Measurements from ENCODE around the gene PRMT7. TPM values are rescaled to one million over a fixed set of nuclear protein-coding genes. Genes with fewer than 3 reads are reported as not detected.

The PRMT7 gene
- total RNA-seq, 1 experiment from 2014 or later: 33.1 TPM

- DNase-seq (ENCODE audit: low read depth, low spot score) (no peak), ATAC-seq (no peak)
- no peak overlapping the region for H3K4me3 ChIP-seq (ENCODE audit: low read depth in 2 of 2, low read length in 2 of 2)
- no peaks in the 10 kb centered on the region for H3K27me3 ChIP-seq (ENCODE audit: control insufficient read depth, insufficient read depth, low read length)
- POLR2A ChIA-PET: no interaction called here
- CTCF ChIA-PET: no interaction called here
- peaks cover 8% of the 10 kb centered on the region for H3K4me1 ChIP-seq (ENCODE audit: control insufficient read depth, insufficient read depth, low read length)
- no peaks in the 10 kb centered on the region for H3K9me3 ChIP-seq (ENCODE audit: control insufficient read depth, insufficient read depth, low read depth, low read length)
- no peaks in the 10 kb centered on the region for H3K36me3 ChIP-seq (ENCODE audit: control insufficient read depth, insufficient read depth, low read length)
- no peak overlapping the region for H3K27ac ChIP-seq (ENCODE audit: low read length)
- in situ Hi-C loops (cut with HindIII; ENCODE audit: low pct_unique_long_range_greater_than_20kb, low sequenced_read_pairs): no loop called here
- no TSS peak for BruUV-seq (replicated peaks)
- intact Hi-C loops (cut with micrococcal nuclease; ENCODE audit: unreplicated experiment): no loop called here
- no peak for TF ChIP-seq TCF7L2 (IDR thresholded peaks at IDR 0.05; ENCODE audit: low read depth, low read length)
- no peak for TF ChIP-seq REST (IDR thresholded peaks at IDR 0.05; ENCODE audit: insufficient read depth in 1 of 2, low read depth in 2 of 2, low read length in 1 of 2)
- no peak for TF ChIP-seq POLR2AphosphoS5 (IDR thresholded peaks at IDR 0.05; ENCODE audit: low read depth, low read length)
- no peak for TF ChIP-seq CTCF (IDR thresholded peaks at IDR 0.05)
- no peak for TF ChIP-seq SIN3A (IDR thresholded peaks at IDR 0.05; ENCODE audit: borderline replicate concordance, insufficient read depth, low read depth, low read length)
Measured at GRCh38 chr16:68272507-68273209, 38.2 kb upstream of the PRMT7 start.

- CTCF ChIA-PET: no interaction called here
- Histone ChIP-seq H3K36me3 (ENCODE audit: control insufficient read depth, insufficient read depth, low read length) (no peaks in the 10 kb centered on the region), H3K9me3 (ENCODE audit: control insufficient read depth, insufficient read depth, low read depth, low read length) (no peaks in the 10 kb centered on the region), H3K27ac (ENCODE audit: low read length) (no peak overlapping the region), H3K4me1 (ENCODE audit: control insufficient read depth, insufficient read depth, low read length) (no peaks in the 10 kb centered on the region; the same call in 1 of the 2 replicates), H3K4me3 (ENCODE audit: low read depth in 2 of 2, low read length in 2 of 2) (no peak overlapping the region), H3K27me3 (ENCODE audit: control insufficient read depth, insufficient read depth, low read length) (no peaks in the 10 kb centered on the region)
- POLR2A ChIA-PET: no interaction called here
- no TSS peak for BruUV-seq (replicated peaks)
- in situ Hi-C loops (cut with HindIII; ENCODE audit: low pct_unique_long_range_greater_than_20kb, low sequenced_read_pairs): no loop called here
- intact Hi-C loops (cut with micrococcal nuclease; ENCODE audit: unreplicated experiment): no loop called here
- TF ChIP-seq CTCF (IDR thresholded peaks at IDR 0.05) (no peak), POLR2AphosphoS5 (IDR thresholded peaks at IDR 0.05; ENCODE audit: low read depth, low read length) (no peak), SIN3A (IDR thresholded peaks at IDR 0.05; ENCODE audit: borderline replicate concordance, insufficient read depth, low read depth, low read length) (no peak), TCF7L2 (IDR thresholded peaks at IDR 0.05; ENCODE audit: low read depth, low read length) (no peak)
- no peak for ATAC-seq
- no peak for DNase-seq (ENCODE audit: low read depth, low spot score)
Measured at GRCh38 chr16:68273459-68273858, 37.4 kb upstream of the PRMT7 start.

Data from Panc1 (cell line).